Stomach (tissue), 4 donors: ENCODE data around the gene CHRNA1.

Source experiments
- CTCF ChIP-seq, 7 experiments: fragments of 450-650 bp in 4 of 7; fragments of 200-600 bp in 3 of 7; sonication (generic) in 3 of 7; IDR thresholded peaks; one replicate each; pipeline ENCODE4 v1.5.1; 2016 to 2019; ENCODE audit warnings: antibody characterized with exemption in 7 of 7, control low read depth in 2 of 7, mild to moderate bottlenecking in 1 of 7
- EP300 ChIP-seq: sonication (generic); formaldehyde crosslinking; IDR thresholded peaks from one replicate; pipeline ENCODE4 v1.6.1; 2017; ENCODE audit warnings: antibody characterized with exemption
- POLR2A ChIP-seq, 4 donors: fragments of 450-650 bp; IDR thresholded peaks; one replicate each; pipeline ENCODE4 v1.6.1; 2016; ENCODE audit warnings: antibody characterized with exemption in 4 of 4, control low read depth in 2 of 4, mild to moderate bottlenecking in 1 of 4, moderate library complexity in 1 of 4
- POLR2AphosphoS5 ChIP-seq, 3 donors: sonication (generic); formaldehyde crosslinking; IDR thresholded peaks; one replicate each; pipeline ENCODE4 v1.6.1; 2016; ENCODE audit warnings: antibody characterized with exemption in 3 of 3

- TF ChIP-seq CTCF (IDR thresholded peaks at IDR 0.05): no peak
- TF ChIP-seq POLR2A (IDR thresholded peaks at IDR 0.05): no peak
- TF ChIP-seq POLR2AphosphoS5 (IDR thresholded peaks at IDR 0.05): no peak
- TF ChIP-seq EP300: no peak
Observed at GRCh38 chr2:174703430-174703829, 60.8 kb downstream of the CHRNA1 start.
